H9 (cell line): Measurements from ENCODE around the gene PON2. TPM values are rescaled to one million over a fixed set of nuclear protein-coding genes. Genes with fewer than 3 reads are reported as not detected.
A peak's percentile ranks its signal among the peaks of the same experiment; 100 is the strongest.

ENCODE experiments used
- DNase-seq: peaks from one replicate; pipeline ENCODE4 v3.0.0-alpha.2; 2017
- H2AFZ ChIP-seq: one replicate; pipeline ENCODE4 v1.6.1; 2013; ENCODE audit warnings: mild to moderate bottlenecking, low read length, control low read depth, moderate library complexity
- H2AK5ac ChIP-seq: 2 replicates; pipeline ENCODE4 v1.6.1; 2013; ENCODE audit warnings: low read length, control low read depth, mixed read lengths; ENCODE audit not compliant: insufficient read length
- H2BK120ac ChIP-seq: one replicate; pipeline ENCODE4 v1.6.1; 2013; ENCODE audit warnings: low read depth, mild to moderate bottlenecking, low read length, control low read depth, inconsistent platforms; ENCODE audit not compliant: poor library complexity, severe bottlenecking
- H2BK12ac ChIP-seq: 2 replicates; pipeline ENCODE4 v1.6.1; 2013; ENCODE audit warnings: low read length, control low read depth, mixed read lengths, low read depth; ENCODE audit not compliant: insufficient read length
- H2BK15ac ChIP-seq: 2 replicates; pipeline ENCODE4 v1.6.1; 2013; ENCODE audit warnings: low read depth, low read length, control low read depth
- H2BK20ac ChIP-seq: one replicate; pipeline ENCODE4 v1.6.1; 2013; ENCODE audit warnings: low read depth, mild to moderate bottlenecking, low read length, control low read depth, inconsistent platforms; ENCODE audit not compliant: poor library complexity, severe bottlenecking
- H2BK5ac ChIP-seq: 2 replicates; pipeline ENCODE4 v1.6.1; 2013; ENCODE audit warnings: low read length, control low read depth, mixed read lengths; ENCODE audit not compliant: insufficient read length
- H3K14ac ChIP-seq: 2 replicates; pipeline ENCODE4 v1.6.1; 2013; ENCODE audit warnings: low read length, control low read depth; ENCODE audit not compliant: insufficient read depth
- H3K18ac ChIP-seq: 2 replicates; pipeline ENCODE4 v1.6.1; 2013; ENCODE audit warnings: low read depth, mild to moderate bottlenecking, mixed read lengths, low read length, control low read depth; ENCODE audit not compliant: insufficient read length
- H3K23ac ChIP-seq: 2 replicates; pipeline ENCODE4 v1.6.1; 2013; ENCODE audit warnings: low read length, control low read depth, mixed read lengths, low read depth; ENCODE audit not compliant: insufficient read length
- H3K23me2 ChIP-seq: 2 replicates; pipeline ENCODE4 v1.6.1; 2013; ENCODE audit warnings: low read depth, mild to moderate bottlenecking, mixed read lengths, low read length, control low read depth; ENCODE audit not compliant: insufficient read length, poor library complexity, severe bottlenecking
- H3K27ac ChIP-seq: 2 replicates; pipeline ENCODE4 v1.5.1; 2013; ENCODE audit warnings: low read length, control low read depth, mixed read lengths, low read depth; ENCODE audit not compliant: insufficient read length
- H3K27me3 ChIP-seq: 2 replicates; pipeline ENCODE4 v1.6.1; 2013; ENCODE audit warnings: low read length, control low read depth, inconsistent platforms; ENCODE audit not compliant: insufficient read depth
- H3K4ac ChIP-seq: 2 replicates; pipeline ENCODE4 v1.6.1; 2013; ENCODE audit warnings: low read depth, mild to moderate bottlenecking, control low read depth, inconsistent platforms, low read length, moderate library complexity
- H3K4me1 ChIP-seq: 2 replicates; pipeline ENCODE4 v1.6.1; 2013; ENCODE audit warnings: low read length, control low read depth, inconsistent platforms; ENCODE audit not compliant: insufficient read depth
- H3K4me2 ChIP-seq: 2 replicates; pipeline ENCODE4 v1.6.1; 2013; ENCODE audit warnings: low read length, control low read depth, mixed read lengths; ENCODE audit not compliant: insufficient read length, insufficient read depth
- H3K56ac ChIP-seq: 2 replicates; pipeline ENCODE4 v1.6.1; 2013; ENCODE audit warnings: low read depth, mild to moderate bottlenecking, mixed read lengths, low read length, control low read depth; ENCODE audit not compliant: insufficient read length
- H3K79me1 ChIP-seq: 2 replicates; pipeline ENCODE4 v1.6.1; 2013; ENCODE audit warnings: low read depth, mild to moderate bottlenecking, moderate library complexity, low read length, control low read depth, inconsistent platforms; ENCODE audit not compliant: insufficient read depth, poor library complexity, severe bottlenecking
- H3K79me2 ChIP-seq: 2 replicates; pipeline ENCODE4 v1.6.1; 2013; ENCODE audit warnings: low read length, control low read depth, inconsistent platforms; ENCODE audit not compliant: insufficient read depth
- H3K9ac ChIP-seq: 2 replicates; pipeline ENCODE4 v1.6.1; 2013; ENCODE audit warnings: low read length, control low read depth, mixed read lengths; ENCODE audit not compliant: insufficient read length; ENCODE audit errors: extremely low read depth
- H3K9me3 ChIP-seq: one replicate; pipeline ENCODE4 v1.6.1; 2013; ENCODE audit warnings: low read depth, low read length, inconsistent platforms; ENCODE audit not compliant: control insufficient read depth
- H3T11ph ChIP-seq: one replicate; pipeline ENCODE4 v1.6.1; 2013; ENCODE audit warnings: mild to moderate bottlenecking, low read length, control low read depth, inconsistent platforms
- H4K20me1 ChIP-seq: one replicate; pipeline ENCODE4 v1.6.1; 2013; ENCODE audit not compliant: control insufficient read depth, insufficient read length, insufficient read depth
- H4K5ac ChIP-seq: 2 replicates; pipeline ENCODE4 v1.6.1; 2013; ENCODE audit warnings: low read depth, mild to moderate bottlenecking, mixed read lengths, low read length, control low read depth; ENCODE audit not compliant: insufficient read length
- H4K8ac ChIP-seq: replicated peaks from 2 replicates; pipeline ENCODE4 v1.6.1; 2013; ENCODE audit warnings: low read length, control low read depth, mixed read lengths, low read depth; ENCODE audit not compliant: insufficient read length
- H4K91ac ChIP-seq: 2 replicates; pipeline ENCODE4 v1.6.1; 2013; ENCODE audit warnings: low read depth, mild to moderate bottlenecking, moderate library complexity, mixed read lengths, low read length, control low read depth; ENCODE audit not compliant: insufficient read length
- H3K27ac Mint-ChIP-seq, 3 experiments: 2 replicates in 2 of 3; 3 replicates in 1 of 3; pipeline ENCODE4 v1.8.0; 2020 to 2021; ENCODE audit warnings: mixed read lengths in 3 of 3, mild to moderate bottlenecking in 1 of 3, moderate library complexity in 1 of 3
- H3K27me3 Mint-ChIP-seq: 2 replicates; pipeline ENCODE4 v1.8.0; 2021; ENCODE audit warnings: low read depth, mild to moderate bottlenecking, moderate library complexity, mixed read lengths
- H3K36me3 Mint-ChIP-seq, 3 experiments: 2 replicates in 2 of 3; 3 replicates in 1 of 3; pipeline ENCODE4 v1.8.0; 2020 to 2021; ENCODE audit warnings: low read depth in 3 of 3, mixed read lengths in 3 of 3; ENCODE audit not compliant: insufficient read depth in 1 of 3
- H3K4me1 Mint-ChIP-seq, 2 experiments: 2 replicates each; pipeline ENCODE4 v1.8.0; 2020; ENCODE audit warnings: mixed read lengths in 2 of 2
- H3K4me3 Mint-ChIP-seq, 2 experiments: 2 replicates in 1 of 2; 3 replicates in 1 of 2; pipeline ENCODE4 v1.8.0; 2020 to 2021; ENCODE audit warnings: mild to moderate bottlenecking in 2 of 2, mixed read lengths in 2 of 2, moderate library complexity in 1 of 2
- H3K9me3 Mint-ChIP-seq, 2 experiments: 2 replicates in 1 of 2; 3 replicates in 1 of 2; pipeline ENCODE4 v1.8.0; 2020; ENCODE audit warnings: mild to moderate bottlenecking in 2 of 2, mixed read lengths in 2 of 2, moderate library complexity in 1 of 2
- WGBS: extraction: QIAGEN DNeasy Blood & Tissue Kit; methylation state at CpG from one replicate; pipeline ENCODE4 v1.1.7; 2013; ENCODE audit warnings: missing lambda C conversion rate, low lambda C conversion rate, mixed read lengths; ENCODE audit not compliant: insufficient read length; ENCODE audit errors: extremely low coverage; 5-methylcytosine and 5-hydroxymethylcytosine counted together
- total RNA-seq: library from RNA; stranded (reverse); gene quantifications from 2 replicates; pipeline ENCODE4 v1.2.1, GENCODE V29; 2021
- TF ChIP-seq, protein P1 (sequence below): fragments of 200-600 bp; sonication (generic); conservative IDR thresholded peaks from 3 replicates; pipeline ENCODE4 v1.8.0; 2021; ENCODE audit warnings: antibody characterized with exemption, mild to moderate bottlenecking

Gene PON2
- total RNA-seq, 1 experiment from 2014 or later = 26.7 TPM

GRCh38 chr7:95430864-95431263 lies 4.0 kb downstream of the PON2 start:
- no peak overlapping the region for H3K9ac ChIP-seq
- Mint-ChIP-seq H3K4me3 (no peak overlapping the region), H3K4me1 (peaks cover 16 to 23% of the 10 kb centered on the region in 2 experiments), H3K9me3 (no peaks in the 10 kb centered on the region), H3K27me3 (no peaks in the 10 kb centered on the region), H3K27ac (peak overlapping the region in 1 of 3 experiments; percentile 32; a peak in 1 of 7 replicates), H3K36me3 (peaks cover 8 to 11% (median 10%) of the 10 kb centered on the region in 3 experiments; a peak in 6 of 7 replicates)
- no peaks in the 10 kb centered on the region for H3K27me3 ChIP-seq
- no peak overlapping the region for H2BK15ac ChIP-seq
- H3K23me2 ChIP-seq = peaks cover 2% of the 10 kb centered on the region
- H3K14ac ChIP-seq = no peak overlapping the region
- H3K9me3 ChIP-seq = no peaks in the 10 kb centered on the region
- TF ChIP-seq, protein P1, sequence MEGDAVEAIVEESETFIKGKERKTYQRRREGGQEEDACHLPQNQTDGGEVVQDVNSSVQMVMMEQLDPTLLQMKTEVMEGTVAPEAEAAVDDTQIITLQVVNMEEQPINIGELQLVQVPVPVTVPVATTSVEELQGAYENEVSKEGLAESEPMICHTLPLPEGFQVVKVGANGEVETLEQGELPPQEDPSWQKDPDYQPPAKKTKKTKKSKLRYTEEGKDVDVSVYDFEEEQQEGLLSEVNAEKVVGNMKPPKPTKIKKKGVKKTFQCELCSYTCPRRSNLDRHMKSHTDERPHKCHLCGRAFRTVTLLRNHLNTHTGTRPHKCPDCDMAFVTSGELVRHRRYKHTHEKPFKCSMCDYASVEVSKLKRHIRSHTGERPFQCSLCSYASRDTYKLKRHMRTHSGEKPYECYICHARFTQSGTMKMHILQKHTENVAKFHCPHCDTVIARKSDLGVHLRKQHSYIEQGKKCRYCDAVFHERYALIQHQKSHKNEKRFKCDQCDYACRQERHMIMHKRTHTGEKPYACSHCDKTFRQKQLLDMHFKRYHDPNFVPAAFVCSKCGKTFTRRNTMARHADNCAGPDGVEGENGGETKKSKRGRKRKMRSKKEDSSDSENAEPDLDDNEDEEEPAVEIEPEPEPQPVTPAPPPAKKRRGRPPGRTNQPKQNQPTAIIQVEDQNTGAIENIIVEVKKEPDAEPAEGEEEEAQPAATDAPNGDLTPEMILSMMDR = no peak
- no peaks in the 10 kb centered on the region for H3K79me2 ChIP-seq
- H2BK5ac ChIP-seq = no peak overlapping the region
- no peak overlapping the region for H4K5ac ChIP-seq
- H3K27ac ChIP-seq = no peak overlapping the region
- H3K18ac ChIP-seq = no peak overlapping the region
- no peak overlapping the region for H3T11ph ChIP-seq
- no peak overlapping the region for H2BK20ac ChIP-seq
- H2BK120ac ChIP-seq = no peak overlapping the region
- no peak overlapping the region for H4K8ac ChIP-seq
- H3K79me1 ChIP-seq = no peaks in the 10 kb centered on the region
- WGBS = no CpG with 5 or more reads among the region's 2 CpGs
- H2AK5ac ChIP-seq = no peak overlapping the region
- no peaks in the 10 kb centered on the region; the same call in 1 of the 2 replicates for H3K4me1 ChIP-seq
- H3K56ac ChIP-seq = no peak overlapping the region
- DNase-seq = no peak
- H2BK12ac ChIP-seq = no peak overlapping the region
- H3K4me2 ChIP-seq = no peak overlapping the region
- H4K20me1 ChIP-seq = no peaks in the 10 kb centered on the region
- no peak overlapping the region for H2AFZ ChIP-seq
- no peak overlapping the region for H3K4ac ChIP-seq
- no peak overlapping the region for H4K91ac ChIP-seq
- H3K23ac ChIP-seq = no peak overlapping the region
